ENCODE results near the gene RABL3. TPM values are rescaled to one million over a fixed set of nuclear protein-coding genes. Genes with fewer than 3 reads are reported as not detected.
"Not testable (repeated sequence)": the region's sequence is repeated elsewhere in the genome, so short reads cannot be mapped to it uniquely, and the experiment has no call there.

RABL3 gene
- polyA plus RNA-seq (ENCODE audit: insufficient read length in 4 of 4) = 10 to 100 TPM; 28.0 to 35.5 (median 34.3) TPM

GRCh38 chr3:120742198-120742848 lies at the start of gene RABL3, which contains the start of gene GTF2E1:
RABL3 (minus strand) TSS chr3:120742516; CDS start chr3:120742507, 9 bp downstream.
GTF2E1 (plus strand) TSS chr3:120742744; CDS start chr3:120750553, 7,809 bp downstream.
- DNase-seq (ENCODE audit: low read depth in 4 of 4, low spot score in 3 of 4) = peak; percentile 97 to 100 (median 99)

GRCh38 chr3:120791913-120792312 lies 49.6 kb upstream of the RABL3 start:
- DNase-seq (ENCODE audit: low read depth in 4 of 4, low spot score in 3 of 4) = no peak

GRCh38 chr3:120791010-120791409 lies 48.7 kb upstream of the RABL3 start:
- no peak for DNase-seq (ENCODE audit: low read depth in 4 of 4, low spot score in 3 of 4)

- not testable (repeated sequence) for DNase-seq (ENCODE audit: low read depth in 4 of 4, low spot score in 3 of 4)
Measured at GRCh38 chr3:120785832-120786231, 43.5 kb upstream of the RABL3 start.

GRCh38 chr3:120780977-120781376 lies 38.7 kb upstream of the RABL3 start:
- no peak for DNase-seq (ENCODE audit: low read depth in 4 of 4, low spot score in 3 of 4)

- no peak for DNase-seq (ENCODE audit: low read depth in 4 of 4, low spot score in 3 of 4)
Measured at GRCh38 chr3:120778776-120779175, 36.5 kb upstream of the RABL3 start.

GRCh38 chr3:120775411-120775810 lies 33.1 kb upstream of the RABL3 start:
- no peak for DNase-seq (ENCODE audit: low read depth in 4 of 4, low spot score in 3 of 4)

- no peak for DNase-seq (ENCODE audit: low read depth in 4 of 4, low spot score in 3 of 4)
Measured at GRCh38 chr3:120773932-120774331, 31.6 kb upstream of the RABL3 start.

- DNase-seq (ENCODE audit: low read depth in 4 of 4, low spot score in 3 of 4) = no peak
Measured at GRCh38 chr3:120772081-120772480, 29.8 kb upstream of the RABL3 start.

GRCh38 chr3:120770891-120771290 lies 28.6 kb upstream of the RABL3 start:
- DNase-seq (ENCODE audit: low read depth in 4 of 4, low spot score in 3 of 4) = no peak

GRCh38 chr3:120769436-120769835 lies 27.1 kb upstream of the RABL3 start:
- no peak for DNase-seq (ENCODE audit: low read depth in 4 of 4, low spot score in 3 of 4)

- no peak for DNase-seq (ENCODE audit: low read depth in 4 of 4, low spot score in 3 of 4)
Measured at GRCh38 chr3:120767106-120767505, 24.8 kb upstream of the RABL3 start.

- DNase-seq (ENCODE audit: low read depth in 4 of 4, low spot score in 3 of 4) = no peak
Measured at GRCh38 chr3:120766576-120766975, 24.3 kb upstream of the RABL3 start.

- no peak for DNase-seq (ENCODE audit: low read depth in 4 of 4, low spot score in 3 of 4)
Measured at GRCh38 chr3:120765830-120766493, 23.6 kb upstream of the RABL3 start.

GRCh38 chr3:120764206-120764605 lies 21.9 kb upstream of the RABL3 start:
- no peak for DNase-seq (ENCODE audit: low read depth in 4 of 4, low spot score in 3 of 4)

- no peak for DNase-seq (ENCODE audit: low read depth in 4 of 4, low spot score in 3 of 4)
Measured at GRCh38 chr3:120763601-120764000, 21.3 kb upstream of the RABL3 start.

- no peak for DNase-seq (ENCODE audit: low read depth in 4 of 4, low spot score in 3 of 4)
Measured at GRCh38 chr3:120762615-120763014, 20.3 kb upstream of the RABL3 start.

GRCh38 chr3:120758551-120758950 lies 16.2 kb upstream of the RABL3 start:
- not testable (repeated sequence) for DNase-seq (ENCODE audit: low read depth in 4 of 4, low spot score in 3 of 4)

GRCh38 chr3:120756061-120756460 lies 13.7 kb upstream of the RABL3 start:
- DNase-seq (ENCODE audit: low read depth in 4 of 4, low spot score in 3 of 4) = no peak

GRCh38 chr3:120753810-120754209 lies 11.5 kb upstream of the RABL3 start:
- DNase-seq (ENCODE audit: low read depth in 4 of 4, low spot score in 3 of 4) = no peak

- no peak for DNase-seq (ENCODE audit: low read depth in 4 of 4, low spot score in 3 of 4)
Measured at GRCh38 chr3:120752865-120753264, 10.5 kb upstream of the RABL3 start.

GRCh38 chr3:120752230-120752629 lies 9.9 kb upstream of the RABL3 start:
- no peak for DNase-seq (ENCODE audit: low read depth in 4 of 4, low spot score in 3 of 4)
